GM21526 (cell line): ENCODE data around the gene HSPA6.
A peak's percentile ranks its signal among the peaks of the same experiment; 100 is the strongest.
"Not testable (repeated sequence)": the region's sequence is repeated elsewhere in the genome, so short reads cannot be mapped to it uniquely, and the experiment has no call there.

Source experiments
- ATAC-seq: cut with Tn5 transposase; IDR thresholded peaks from one replicate; pipeline ENCODE4 v1.9.1; 2021; ENCODE audit warnings: moderate library complexity; ENCODE audit not compliant: unreplicated experiment, low FRiP score

HSPA6 gene

GRCh38 chr1:161531986-161532643 lies 7.8 kb downstream of the HSPA6 start:
- ATAC-seq, result no peak

DNA sequence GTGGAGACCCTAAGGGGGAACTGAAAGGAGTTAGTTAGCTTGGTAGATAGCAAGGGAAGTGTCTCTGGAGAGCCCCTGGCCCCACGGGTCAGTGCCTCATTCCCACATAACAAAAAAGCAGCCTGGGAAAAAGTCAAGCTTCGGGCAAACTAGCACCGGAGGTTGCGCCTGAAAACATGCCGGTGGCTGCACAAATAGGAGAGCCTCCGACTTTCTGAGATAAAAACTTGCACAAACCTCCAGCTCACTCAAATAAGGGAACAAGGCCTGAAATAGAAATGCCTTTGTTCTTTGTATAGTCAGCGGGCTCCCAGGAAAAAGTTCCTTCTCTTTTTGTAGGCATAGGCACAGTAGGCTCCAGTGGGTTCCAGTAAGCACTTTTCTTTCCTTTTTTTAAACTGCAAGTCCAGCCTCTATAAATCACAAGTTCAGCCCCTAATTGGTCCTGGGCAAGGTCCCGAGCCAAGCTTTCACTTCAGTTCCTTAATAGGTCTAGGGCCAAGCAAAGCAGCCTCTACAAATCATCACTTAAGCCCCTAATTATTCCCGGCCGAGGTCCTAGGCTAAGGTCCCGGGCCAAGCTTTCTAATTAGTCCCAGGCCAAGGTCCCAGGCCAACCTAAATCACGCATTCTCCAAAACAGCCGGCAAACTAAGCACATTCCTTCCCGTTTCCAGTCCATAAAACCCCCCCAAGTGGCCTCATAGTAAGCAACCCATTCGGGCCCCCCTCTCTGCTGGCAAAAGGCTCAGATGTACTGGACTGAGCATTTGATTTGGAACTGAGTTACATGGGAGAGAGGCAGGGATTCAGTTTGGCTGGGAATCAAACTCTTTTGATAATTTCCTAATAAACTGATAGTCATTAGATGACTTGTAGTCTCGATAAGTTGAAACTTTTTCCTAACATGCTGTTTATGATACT lies 8.6 kb downstream of the HSPA6 start:
- not testable (repeated sequence) for ATAC-seq

GRCh38 chr1:161537068-161537669 lies 12.8 kb downstream of the HSPA6 start:
- ATAC-seq, result not testable (repeated sequence)

- ATAC-seq, result not testable (repeated sequence)
Measured at GRCh38 chr1:161538925-161539479, 14.7 kb downstream of the HSPA6 start.

GRCh38 chr1:161539731-161540569 lies 15.6 kb downstream of the HSPA6 start:
- ATAC-seq, result not testable (repeated sequence)

DNA sequence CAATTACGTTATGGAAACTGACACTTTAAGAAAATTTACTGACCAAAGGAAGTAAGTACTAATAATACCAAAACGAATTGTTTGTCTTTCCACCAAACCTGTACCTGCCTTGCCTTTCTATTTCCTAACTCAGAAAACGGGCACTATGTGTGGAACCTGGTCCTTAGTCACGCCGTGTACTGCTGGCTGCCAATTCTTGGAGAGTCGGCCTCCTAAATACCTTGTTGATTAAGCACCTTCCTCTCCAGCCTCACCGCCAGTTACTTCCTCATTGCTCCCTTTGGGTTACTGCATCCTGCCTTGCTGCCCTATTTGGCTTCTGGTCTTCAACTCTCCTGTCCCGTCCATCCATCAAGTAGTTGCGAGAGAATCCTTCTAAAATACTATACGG lies 16.2 kb downstream of the HSPA6 start:
- not testable (repeated sequence) for ATAC-seq

GRCh38 chr1:161542091-161542559 lies 17.8 kb downstream of the HSPA6 start:
- ATAC-seq, result peak; percentile 61

- ATAC-seq, result not testable (repeated sequence)
Measured at GRCh38 chr1:161543125-161543524, 18.8 kb downstream of the HSPA6 start.

- not testable (repeated sequence) for ATAC-seq
Measured at GRCh38 chr1:161545005-161545731, 20.8 kb downstream of the HSPA6 start.

DNA sequence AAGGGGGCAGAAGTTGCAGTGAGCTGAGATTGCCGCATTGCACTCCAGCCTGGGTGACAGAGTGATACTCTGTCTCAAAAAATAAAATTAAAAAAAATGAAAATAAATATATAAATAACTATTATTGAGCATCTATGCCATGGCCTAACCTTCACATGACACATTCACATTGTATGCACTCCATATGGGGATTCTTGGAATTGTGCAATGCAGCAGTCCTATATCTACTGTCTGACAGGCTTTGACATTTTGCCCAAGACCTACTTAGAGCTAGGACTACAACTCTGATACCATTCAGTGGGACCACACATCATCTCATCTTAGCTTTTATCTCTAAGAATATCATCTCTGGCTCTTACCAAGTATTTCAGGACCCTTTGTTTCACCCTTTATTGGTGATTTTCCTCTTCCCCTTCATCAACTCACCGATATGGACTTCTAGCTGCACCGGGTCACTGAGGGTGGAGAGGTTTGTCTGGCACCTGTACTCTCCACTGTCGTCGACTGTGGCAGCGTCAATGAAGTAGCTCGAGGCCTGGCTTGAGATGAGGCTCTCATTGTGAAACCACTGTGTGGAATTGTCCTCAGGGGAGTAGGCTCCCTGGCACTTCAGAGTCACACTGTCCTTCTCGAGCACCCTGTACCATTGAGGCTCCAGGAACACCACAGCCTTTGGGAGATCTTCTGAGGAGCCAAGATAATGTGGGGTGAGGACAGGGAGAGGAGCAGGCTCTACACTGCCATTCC lies 23.8 kb downstream of the HSPA6 start:
- not testable (repeated sequence) for ATAC-seq

GRCh38 chr1:161548749-161549406 lies 24.5 kb downstream of the HSPA6 start:
- not testable (repeated sequence) for ATAC-seq

DNA sequence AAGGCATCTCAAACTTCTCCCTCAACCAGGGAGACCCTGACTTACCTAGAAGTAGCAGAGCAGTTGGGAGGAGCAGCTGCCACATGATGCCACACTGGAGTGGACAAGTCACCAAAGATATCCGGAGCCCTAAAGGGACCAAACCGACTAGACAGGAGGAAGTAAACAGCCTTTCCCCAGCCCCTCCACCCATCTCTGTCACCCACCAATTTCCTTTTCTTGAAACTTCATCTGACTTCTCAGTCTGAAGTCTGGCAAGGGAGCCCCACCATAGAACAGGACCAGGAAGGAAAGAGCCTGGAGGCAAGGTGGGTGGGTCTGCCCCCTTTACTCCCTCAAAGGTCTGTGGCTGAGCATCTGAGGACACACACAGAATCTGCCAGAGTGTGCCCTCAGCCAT lies 25.3 kb downstream of the HSPA6 start, which contains the start of gene FCGR3A:
Gene FCGR3A, minus strand, starts transcription at position 167 of the 400 bp plus-strand sequence. Its CDS starts 82 bp downstream, at position 85.
- no peak for ATAC-seq

- ATAC-seq, result not testable (repeated sequence)
Measured at GRCh38 chr1:161550942-161551341, 26.6 kb downstream of the HSPA6 start.

GRCh38 chr1:161553631-161554030 lies 29.3 kb downstream of the HSPA6 start:
- ATAC-seq, result not testable (repeated sequence)

GRCh38 chr1:161554340-161554739 lies 30.0 kb downstream of the HSPA6 start:
- not testable (repeated sequence) for ATAC-seq

DNA sequence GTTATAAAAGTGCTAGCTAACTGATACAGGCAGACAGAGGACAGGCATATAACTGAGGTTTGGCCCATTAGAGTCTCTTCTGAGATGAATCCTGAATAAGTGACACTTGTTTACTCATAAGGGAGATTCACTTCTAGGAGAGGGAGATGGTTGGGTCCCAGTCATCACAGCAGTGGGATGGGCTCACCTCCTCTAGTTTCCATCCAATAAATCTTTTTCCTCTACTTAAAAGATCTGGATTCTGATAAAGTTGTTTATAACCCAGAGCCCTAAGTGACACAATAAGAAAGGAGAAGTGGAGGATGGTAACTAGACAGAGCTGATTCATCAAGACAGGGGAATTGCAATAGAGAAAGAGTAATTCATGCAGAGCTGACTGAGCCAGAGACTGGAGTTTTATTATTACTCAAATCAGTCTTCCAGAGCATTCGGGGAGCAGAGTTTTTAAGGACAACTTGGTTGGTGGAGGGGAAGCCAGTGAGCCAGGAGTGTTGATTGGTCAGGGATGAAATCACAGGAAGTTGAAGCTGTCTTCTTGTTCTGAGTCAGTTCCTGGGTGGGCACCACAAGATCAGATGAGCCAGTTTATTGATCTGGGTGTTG lies 30.6 kb downstream of the HSPA6 start:
- ATAC-seq, result not testable (repeated sequence)

DNA sequence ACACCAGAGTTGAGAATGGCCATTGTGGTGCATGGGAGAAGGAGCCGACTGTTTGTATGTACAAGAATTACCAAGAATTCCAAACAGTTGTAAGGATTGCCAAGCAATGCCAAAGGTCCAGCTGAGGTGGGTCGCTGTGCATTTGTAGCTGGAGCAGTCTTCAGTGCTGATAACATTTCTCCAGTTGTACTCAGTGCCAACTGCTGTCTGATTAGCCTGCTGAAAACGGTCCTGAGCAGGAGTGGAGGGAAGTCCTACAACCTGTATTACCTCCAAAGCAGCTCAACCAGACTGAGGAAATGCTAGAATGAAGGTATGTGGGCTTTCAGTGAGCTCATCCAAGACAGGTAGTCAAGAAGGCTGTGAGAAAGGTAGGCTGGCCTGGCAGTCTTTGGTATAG lies 31.8 kb downstream of the HSPA6 start:
- not testable (repeated sequence) for ATAC-seq
